HG02759 (cell line): ENCODE data around the gene SLC9A4.

Source experiments
- ATAC-seq: cut with Tn5 transposase; IDR thresholded peaks from one replicate; pipeline ENCODE4 v1.9.1; 2021; ENCODE audit warnings: mild to moderate bottlenecking, moderate library complexity; ENCODE audit not compliant: unreplicated experiment

SLC9A4 gene

GRCh38 chr2:102451968-102452367 lies 21.1 kb upstream of the SLC9A4 start:
- ATAC-seq, result no peak

GRCh38 chr2:102453501-102453900 lies 19.5 kb upstream of the SLC9A4 start:
- no peak for ATAC-seq

DNA sequence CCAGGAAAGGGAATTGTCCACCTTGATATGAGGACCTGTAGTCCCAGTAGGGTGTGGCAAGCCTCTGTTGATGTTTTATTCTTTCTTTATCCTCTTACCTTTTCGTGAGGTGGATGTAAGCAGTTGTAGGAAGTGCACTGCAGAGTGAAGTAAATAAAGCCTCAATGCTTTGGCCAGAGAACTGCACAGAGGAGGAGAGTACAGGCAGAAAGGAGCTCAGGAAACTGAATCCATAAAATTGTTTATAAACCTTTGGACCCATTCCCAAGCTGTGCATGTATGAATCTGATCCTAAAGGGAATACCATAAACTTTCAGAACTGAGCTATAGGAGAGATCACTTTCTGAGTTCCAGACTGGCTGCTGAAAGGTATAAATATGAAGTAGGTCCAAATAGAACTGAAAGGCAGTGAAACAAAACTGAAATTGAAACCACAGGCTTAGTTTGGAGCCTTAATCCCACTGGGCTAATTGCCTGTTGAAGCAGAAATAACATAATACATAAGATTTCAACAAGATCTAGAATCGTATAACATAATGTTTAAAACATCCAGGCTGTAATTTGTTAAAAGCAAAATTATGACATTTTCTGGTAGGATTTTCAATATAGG lies 17.9 kb upstream of the SLC9A4 start:
- no peak for ATAC-seq

DNA sequence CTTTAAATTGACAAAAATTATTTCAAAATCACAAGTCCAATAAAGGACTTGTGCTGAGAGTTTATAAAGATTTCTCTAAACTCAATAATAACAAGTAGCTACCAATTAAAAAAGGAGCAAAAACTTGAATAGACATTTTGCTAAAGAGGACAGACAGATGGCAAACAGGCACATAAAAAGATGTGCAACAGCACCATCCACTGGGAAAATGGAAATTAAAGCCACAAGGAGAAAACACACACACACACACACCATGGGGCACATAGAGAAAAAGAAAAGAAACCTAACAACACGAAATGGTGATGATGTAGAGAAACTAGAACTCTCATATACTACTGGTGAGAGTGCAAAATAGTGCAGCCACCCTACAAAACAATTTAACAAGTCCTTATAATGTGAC lies 12.6 kb upstream of the SLC9A4 start:
- no peak for ATAC-seq

- no peak for ATAC-seq
Observed at GRCh38 chr2:102461188-102461587, 11.8 kb upstream of the SLC9A4 start.

DNA sequence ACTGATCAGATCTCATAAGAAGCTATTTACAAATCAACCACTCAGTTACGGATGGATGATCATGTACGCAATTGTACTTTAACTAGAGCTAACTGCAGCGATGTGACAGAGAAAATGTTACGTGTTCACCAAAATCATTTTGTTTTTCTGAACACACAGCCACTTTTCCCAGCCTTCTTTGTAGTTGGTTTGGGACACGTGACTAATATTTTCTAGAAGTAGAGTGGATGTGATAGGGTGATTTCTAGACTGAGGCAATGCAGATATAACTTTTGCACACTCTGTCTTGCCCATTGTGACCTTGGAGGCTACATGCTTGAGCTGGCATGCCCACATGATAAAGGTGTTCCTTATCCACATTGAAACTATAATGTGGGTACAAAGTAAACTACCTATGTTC lies 9.9 kb upstream of the SLC9A4 start:
- no peak for ATAC-seq

DNA sequence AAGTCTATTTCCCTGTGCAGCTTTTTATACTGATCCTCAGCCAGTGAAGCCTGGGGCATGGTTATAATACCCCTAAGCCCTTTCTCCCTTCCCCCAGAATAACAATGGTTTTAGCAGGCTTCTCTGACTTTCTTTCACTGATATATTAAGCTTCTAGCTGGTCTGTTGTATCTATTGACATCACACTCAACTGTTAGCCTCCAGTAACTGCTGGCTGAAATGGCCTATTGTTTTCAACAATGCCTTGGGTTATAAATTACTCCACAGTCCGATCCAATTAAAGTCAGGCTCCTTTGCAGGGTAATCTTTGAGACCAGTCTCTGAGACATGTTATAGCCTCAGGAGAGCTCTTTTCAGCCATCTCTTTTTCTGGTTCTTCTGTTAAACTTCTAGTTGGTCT lies 2.9 kb upstream of the SLC9A4 start:
- ATAC-seq, result no peak

GRCh38 chr2:102473631-102474030 lies 605 bp downstream of the SLC9A4 start:
- ATAC-seq, result no peak

GRCh38 chr2:102474785-102475184 lies 1.8 kb downstream of the SLC9A4 start:
- no peak for ATAC-seq

DNA sequence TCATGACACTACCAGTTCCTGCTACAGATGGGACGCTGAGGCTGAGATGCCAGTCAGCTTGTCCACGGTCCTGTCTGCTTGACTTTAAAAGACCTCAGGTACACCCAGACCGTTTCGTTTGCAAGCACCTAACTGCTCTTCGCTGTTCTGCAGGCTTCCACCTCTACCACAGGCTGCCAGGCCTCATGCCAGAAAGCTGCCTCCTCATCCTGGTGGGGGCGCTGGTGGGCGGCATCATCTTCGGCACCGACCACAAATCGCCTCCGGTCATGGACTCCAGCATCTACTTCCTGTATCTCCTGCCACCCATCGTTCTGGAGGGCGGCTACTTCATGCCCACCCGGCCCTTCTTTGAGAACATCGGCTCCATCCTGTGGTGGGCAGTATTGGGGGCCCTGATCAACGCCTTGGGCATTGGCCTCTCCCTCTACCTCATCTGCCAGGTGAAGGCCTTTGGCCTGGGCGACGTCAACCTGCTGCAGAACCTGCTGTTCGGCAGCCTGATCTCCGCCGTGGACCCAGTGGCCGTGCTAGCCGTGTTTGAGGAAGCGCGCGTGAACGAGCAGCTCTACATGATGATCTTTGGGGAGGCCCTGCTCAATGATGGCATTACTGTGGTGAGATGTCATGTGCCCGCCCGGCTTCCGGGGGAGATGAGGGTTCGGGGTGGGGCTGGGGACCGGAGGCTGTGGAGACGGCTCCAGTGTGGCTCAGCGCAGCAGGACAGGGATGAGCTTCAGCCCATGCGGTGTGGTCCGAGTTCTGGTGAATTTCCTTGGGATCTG lies 5.9 kb downstream of the SLC9A4 start:
- no peak for ATAC-seq

DNA sequence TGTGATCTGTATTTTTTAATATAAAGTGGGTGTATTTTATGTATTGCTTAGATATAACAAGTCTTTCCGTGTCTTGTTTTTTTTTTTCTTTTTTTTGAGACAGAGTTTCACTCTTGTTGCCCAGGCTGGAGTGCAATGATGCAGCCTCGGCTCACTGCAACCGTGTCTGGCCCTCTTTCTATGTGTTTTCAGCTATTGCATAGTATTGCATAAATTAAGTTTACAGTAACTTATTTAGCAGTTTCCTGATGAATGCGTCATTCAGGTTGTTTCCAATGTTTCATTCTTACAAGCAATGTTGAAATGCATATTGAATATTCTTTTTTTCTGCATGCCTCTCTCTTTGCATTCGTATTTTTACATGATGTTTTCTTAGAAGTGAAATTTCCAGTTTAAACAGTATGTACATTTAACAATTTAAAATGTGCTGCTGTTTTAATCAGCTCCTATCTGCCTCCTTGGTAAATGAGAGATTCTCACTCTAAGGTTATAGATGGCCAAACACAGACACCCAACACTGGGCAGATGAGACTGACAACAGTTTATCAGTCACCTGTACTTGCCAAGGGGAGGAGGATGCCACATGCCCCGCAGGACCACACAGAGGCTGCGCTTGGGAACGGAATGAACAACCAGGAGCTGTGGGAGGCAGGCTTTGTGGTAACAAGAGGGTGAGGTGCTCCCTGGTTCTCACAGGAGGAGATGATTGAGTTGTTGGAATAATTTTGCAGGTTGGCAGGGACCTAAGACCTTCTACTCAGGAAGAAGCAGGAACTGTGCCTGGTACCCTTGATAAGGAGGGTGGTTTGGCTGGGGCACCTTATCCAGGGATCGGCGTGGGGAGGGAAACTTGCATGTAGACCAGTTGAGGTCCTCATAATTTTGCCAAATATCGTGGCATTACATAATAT lies 7.5 kb downstream of the SLC9A4 start:
- ATAC-seq, result no peak

- no peak for ATAC-seq
Observed at GRCh38 chr2:102481931-102482330, 8.9 kb downstream of the SLC9A4 start.

- no peak for ATAC-seq
Observed at GRCh38 chr2:102483086-102483485, 10.1 kb downstream of the SLC9A4 start.

DNA sequence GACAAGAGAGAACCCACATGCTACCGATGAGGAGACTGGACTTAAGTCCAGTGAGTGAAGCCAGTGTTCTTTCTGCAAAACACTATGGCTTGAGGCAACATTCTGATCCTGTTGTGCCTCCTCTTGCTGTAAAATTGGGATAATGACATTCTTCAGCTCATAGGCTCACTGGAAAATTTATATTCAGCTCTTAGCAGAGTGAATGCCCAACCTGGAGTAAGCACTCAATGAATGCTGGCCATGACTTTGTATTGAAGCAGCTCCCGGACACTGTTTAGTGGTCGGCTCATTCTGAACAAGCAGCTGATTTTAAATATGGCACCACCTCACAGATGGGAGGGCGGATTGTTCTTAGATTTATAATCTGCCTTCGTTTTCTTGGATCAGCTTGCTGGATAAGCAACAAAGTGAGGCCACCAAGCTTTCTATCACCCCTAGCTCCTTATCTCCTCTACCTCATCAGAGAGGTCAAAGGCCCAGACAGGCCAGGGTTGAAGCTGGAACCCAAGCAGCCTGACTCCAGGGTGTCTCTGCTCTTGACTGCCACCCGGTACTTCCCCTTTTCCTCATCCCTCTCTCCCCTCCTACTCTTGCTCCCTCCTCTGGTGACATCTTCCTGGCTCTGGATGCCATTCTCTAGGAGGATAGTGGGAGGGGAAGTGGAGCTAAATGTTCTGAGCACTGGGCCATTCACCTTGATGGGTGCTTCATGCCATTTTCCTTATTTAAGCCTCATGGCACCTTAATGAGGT lies 11.5 kb downstream of the SLC9A4 start:
- no peak for ATAC-seq

- no peak for ATAC-seq
Observed at GRCh38 chr2:102485147-102485785, 12.2 kb downstream of the SLC9A4 start.

DNA sequence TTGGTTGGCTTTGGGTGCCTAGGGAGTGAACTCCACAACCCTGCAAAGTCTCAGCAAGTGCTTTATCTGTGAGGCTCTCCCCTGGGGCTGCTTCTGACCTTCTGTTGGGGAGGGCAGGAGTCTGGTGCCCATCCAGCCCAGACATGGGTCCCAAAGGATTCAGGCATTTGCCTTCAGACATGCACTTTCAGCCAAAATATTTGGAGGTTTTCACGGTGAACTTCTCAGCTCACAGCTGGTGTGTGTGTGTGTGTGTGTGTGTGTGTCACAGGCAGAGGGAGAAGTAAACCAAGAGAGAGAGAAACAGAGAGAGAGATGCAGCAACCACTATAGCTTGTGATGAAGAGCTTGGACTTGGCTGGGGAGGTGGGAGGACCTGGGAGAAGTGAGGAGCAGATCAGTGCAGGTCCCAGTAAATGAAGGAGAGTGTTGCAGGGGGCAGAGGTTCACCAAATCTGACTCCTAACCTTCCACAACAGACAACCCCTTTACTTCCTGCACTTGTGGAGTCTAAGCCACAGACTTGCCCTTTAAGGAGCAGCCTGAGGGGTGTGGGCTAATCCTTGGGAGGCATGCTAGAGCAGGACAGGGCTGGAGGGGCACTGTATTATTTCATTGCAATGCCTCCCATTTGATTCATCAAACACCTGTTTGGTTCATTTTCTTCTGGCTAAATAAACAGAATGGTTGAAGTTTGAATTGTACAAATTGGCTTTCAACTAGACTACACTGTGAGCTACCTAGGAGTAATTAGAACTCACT lies 14.1 kb downstream of the SLC9A4 start:
- ATAC-seq, result no peak

GRCh38 chr2:102487761-102488462 lies 14.9 kb downstream of the SLC9A4 start:
- no peak for ATAC-seq

GRCh38 chr2:102489646-102490045 lies 16.6 kb downstream of the SLC9A4 start:
- no peak for ATAC-seq

DNA sequence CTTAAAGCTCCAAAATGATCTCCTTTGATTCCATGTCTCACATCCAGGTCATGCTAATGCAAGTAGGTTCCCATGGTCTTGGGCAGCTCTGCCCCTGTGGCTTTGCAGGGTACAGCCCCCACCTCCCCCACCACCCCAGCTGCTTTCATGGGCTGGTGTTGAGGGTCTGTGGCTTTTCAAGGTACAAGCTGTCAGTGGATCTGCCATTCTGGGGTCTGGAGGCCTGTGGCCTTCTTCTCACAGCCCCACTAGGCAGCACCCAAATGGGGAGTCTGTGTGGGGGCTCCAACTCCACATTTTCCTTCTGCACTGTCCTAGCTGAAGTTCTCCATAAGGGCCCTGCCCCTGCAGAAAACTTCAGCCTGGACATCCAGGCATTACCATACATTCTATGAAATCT lies 19.0 kb downstream of the SLC9A4 start:
- ATAC-seq, result no peak
